Inflammatory macrophage treated with lipopolysaccharide for 4 hours (primary cell): ENCODE measurements around the gene DGCR6L.
"Not testable (repeated sequence)": the region's sequence is repeated elsewhere in the genome, so short reads cannot be mapped to it uniquely, and the experiment has no call there.

Experiments used
- DNase-seq: peaks from one replicate; pipeline ENCODE4 v3.0.0-alpha.2; 2020

DGCR6L gene

GRCh38 chr22:20307448-20308447 lies 12.1 kb downstream of the DGCR6L start:
- DNase-seq: not testable (repeated sequence)

- not testable (repeated sequence) for DNase-seq
These were observed 13.0 kb downstream of the DGCR6L start for GRCh38 chr22:20306646-20307447.

GRCh38 chr22:20305894-20306645 lies 13.8 kb downstream of the DGCR6L start:
- no peak for DNase-seq

- not testable (repeated sequence) for DNase-seq
These were observed 14.5 kb downstream of the DGCR6L start for GRCh38 chr22:20305230-20305893.

GRCh38 chr22:20304646-20305045 lies 15.2 kb downstream of the DGCR6L start:
- no peak for DNase-seq

- DNase-seq: not testable (repeated sequence)
These were observed 16.7 kb downstream of the DGCR6L start for GRCh38 chr22:20303229-20303534.

GRCh38 chr22:20302438-20303228 lies 17.2 kb downstream of the DGCR6L start:
- DNase-seq: no peak

- no peak for DNase-seq
These were observed 20.1 kb downstream of the DGCR6L start for GRCh38 chr22:20299746-20300136.

- DNase-seq: peak; percentile 81
These were observed 20.8 kb downstream of the DGCR6L start for GRCh38 chr22:20298803-20299745.

- DNase-seq: no peak
These were observed 21.6 kb downstream of the DGCR6L start for GRCh38 chr22:20298110-20298802.

GRCh38 chr22:20297414-20298109 lies 22.3 kb downstream of the DGCR6L start:
- DNase-seq: no peak

GRCh38 chr22:20296598-20296997 lies 23.3 kb downstream of the DGCR6L start:
- DNase-seq: no peak

GRCh38 chr22:20295262-20296064 lies 24.4 kb downstream of the DGCR6L start:
- no peak for DNase-seq

- no peak for DNase-seq
These were observed 27.1 kb downstream of the DGCR6L start for GRCh38 chr22:20292673-20293232.

GRCh38 chr22:20292108-20292507 lies 27.8 kb downstream of the DGCR6L start:
- no peak for DNase-seq

GRCh38 chr22:20291604-20292063 lies 28.2 kb downstream of the DGCR6L start:
- no peak for DNase-seq

- DNase-seq: no peak
These were observed 28.6 kb downstream of the DGCR6L start for GRCh38 chr22:20291249-20291586.
